HG03039 (cell line): Measurements from ENCODE around the gene CTTNBP2NL.
"Not testable (repeated sequence)": the region's sequence is repeated elsewhere in the genome, so short reads cannot be mapped to it uniquely, and the experiment has no call there.

ENCODE experiments used
- ATAC-seq: cut with Tn5 transposase; IDR thresholded peaks from one replicate; pipeline ENCODE4 v1.9.1; 2021; ENCODE audit warnings: mild to moderate bottlenecking, moderate library complexity; ENCODE audit not compliant: unreplicated experiment

CTTNBP2NL gene

GRCh38 chr1:112423207-112423606, 27.2 kb downstream of the CTTNBP2NL start:
- ATAC-seq: no peak

- ATAC-seq: not testable (repeated sequence)
These were observed 27.7 kb downstream of the CTTNBP2NL start for GRCh38 chr1:112423666-112424065.

GRCh38 chr1:112429749-112430148, 33.7 kb downstream of the CTTNBP2NL start:
- ATAC-seq: no peak

GRCh38 chr1:112431038-112431437, 35.0 kb downstream of the CTTNBP2NL start:
- no peak for ATAC-seq

GRCh38 chr1:112435448-112435847, 39.4 kb downstream of the CTTNBP2NL start:
- no peak for ATAC-seq

- no peak for ATAC-seq
These were observed 40.6 kb downstream of the CTTNBP2NL start for GRCh38 chr1:112436384-112437156.

DNA sequence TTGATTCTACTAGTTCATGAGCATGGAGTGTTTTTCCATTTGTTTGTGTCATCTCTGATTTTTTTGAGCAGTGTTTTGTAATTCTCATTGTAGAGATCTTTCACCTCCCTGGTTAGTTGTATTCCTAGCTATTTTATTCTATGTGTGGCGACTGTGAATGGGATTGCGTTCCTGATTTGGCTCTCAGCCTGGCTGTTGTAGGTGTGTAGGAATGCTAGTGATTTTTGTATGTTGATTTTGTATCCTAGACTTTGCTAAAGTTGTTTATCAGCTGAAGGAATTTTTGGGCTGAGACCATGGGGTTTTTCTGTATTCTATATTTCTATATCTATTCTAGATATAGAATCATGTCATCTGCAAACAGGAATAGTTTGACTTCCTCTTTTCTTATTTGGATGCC, 42.1 kb downstream of the CTTNBP2NL start:
- ATAC-seq: not testable (repeated sequence)

DNA sequence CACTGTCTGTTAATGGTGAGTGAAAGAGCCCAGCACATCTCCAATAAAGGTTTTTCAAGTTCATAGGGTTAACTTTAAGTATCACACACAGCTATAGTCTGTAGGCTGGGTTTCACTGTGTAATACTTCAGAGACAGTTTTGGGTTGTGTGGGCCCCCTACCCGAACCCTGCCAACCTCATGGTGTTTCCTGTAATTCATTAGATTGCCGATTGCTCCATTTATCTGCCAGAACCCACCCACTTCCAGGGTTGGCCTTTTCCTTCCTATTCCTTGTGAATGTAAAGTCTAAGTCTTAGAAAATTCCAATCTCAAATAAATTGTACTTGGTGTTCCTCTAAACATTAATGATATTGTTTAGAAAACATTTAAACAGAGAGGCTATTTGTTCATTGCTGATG, 43.6 kb downstream of the CTTNBP2NL start:
- ATAC-seq: no peak

GRCh38 chr1:112440574-112440973, 44.6 kb downstream of the CTTNBP2NL start:
- ATAC-seq: no peak

- no peak for ATAC-seq
These were observed 48.3 kb downstream of the CTTNBP2NL start for GRCh38 chr1:112444269-112444668.

GRCh38 chr1:112445596-112445995, 49.6 kb downstream of the CTTNBP2NL start:
- ATAC-seq: no peak

- no peak for ATAC-seq
These were observed 50.4 kb downstream of the CTTNBP2NL start for GRCh38 chr1:112446411-112446810.

DNA sequence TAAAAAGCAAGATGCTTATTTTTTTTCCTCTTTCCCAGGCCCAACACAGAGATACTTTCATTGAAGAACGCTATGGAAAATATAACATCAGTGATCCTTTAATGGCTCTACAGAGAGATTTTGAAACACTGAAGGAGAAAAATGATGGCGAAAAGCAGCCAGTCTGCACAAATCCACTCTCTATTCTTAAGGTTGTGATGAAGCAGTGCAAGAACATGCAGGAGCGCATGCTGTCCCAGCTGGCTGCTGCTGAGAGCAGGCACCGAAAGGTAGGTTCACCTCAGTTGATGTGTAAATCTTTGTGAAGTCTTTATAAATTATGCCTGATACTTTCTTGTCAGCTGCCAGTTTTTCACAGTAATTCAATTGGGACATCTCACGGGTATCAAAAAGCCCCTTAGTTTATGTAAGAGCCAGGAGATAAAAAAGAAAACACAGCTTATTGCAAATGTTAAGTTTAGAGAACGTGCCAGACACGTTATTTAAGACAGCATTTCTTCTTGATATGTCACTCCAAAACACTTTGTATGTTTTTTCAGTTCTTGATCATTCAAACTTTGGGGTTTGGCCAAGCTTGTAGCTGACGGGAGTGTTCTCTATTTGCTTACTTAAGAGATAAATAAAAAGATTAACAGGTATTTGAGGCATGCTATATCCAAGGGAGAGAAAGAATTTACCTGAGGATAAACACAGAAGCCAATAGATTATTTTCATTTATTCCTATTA, 53.1 kb downstream of the CTTNBP2NL start:
- no peak for ATAC-seq

DNA sequence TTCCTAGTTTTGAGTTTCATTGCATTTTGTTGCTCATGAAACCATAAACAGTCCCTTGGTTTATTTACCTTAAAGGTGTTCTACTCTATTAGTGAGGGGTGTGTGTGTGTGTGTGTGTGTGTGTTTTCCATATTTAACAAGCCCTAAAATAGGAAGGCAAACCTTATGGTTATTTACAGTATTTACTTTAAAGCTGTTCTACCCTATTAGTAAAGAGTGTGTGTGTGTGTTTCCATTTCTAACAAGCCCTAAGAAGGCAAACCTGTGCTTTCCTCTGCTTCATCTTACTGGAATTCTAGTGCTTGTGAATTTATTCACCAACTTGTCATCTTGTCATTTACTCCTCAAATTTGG, 53.6 kb downstream of the CTTNBP2NL start:
- no peak for ATAC-seq

- ATAC-seq: no peak
These were observed 54.8 kb downstream of the CTTNBP2NL start for GRCh38 chr1:112450773-112451172.

- not testable (repeated sequence) for ATAC-seq
These were observed 55.3 kb downstream of the CTTNBP2NL start for GRCh38 chr1:112451301-112451700.

DNA sequence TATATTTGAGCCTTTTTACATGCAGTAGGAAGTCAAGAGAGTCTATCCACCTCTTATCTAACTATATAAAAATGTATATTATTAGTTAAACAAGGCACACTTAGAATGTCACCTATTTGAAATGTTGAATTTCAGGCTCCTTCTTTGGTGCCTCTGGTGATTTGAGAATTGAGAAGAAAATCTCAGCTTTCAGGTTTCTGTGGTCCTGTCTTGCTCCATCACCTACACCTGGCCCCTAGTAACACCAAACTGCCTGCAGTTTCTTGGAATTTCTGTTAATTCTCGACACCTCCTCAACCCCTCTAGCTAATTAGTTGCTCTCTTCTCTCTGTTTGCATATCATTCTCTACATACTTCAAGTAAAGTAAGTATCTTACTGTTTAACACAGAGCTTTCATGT, 57.9 kb downstream of the CTTNBP2NL start:
- no peak for ATAC-seq

GRCh38 chr1:112454316-112454715, 58.3 kb downstream of the CTTNBP2NL start:
- ATAC-seq: no peak

- ATAC-seq: no peak
These were observed 61.2 kb downstream of the CTTNBP2NL start for GRCh38 chr1:112457241-112457640.

DNA sequence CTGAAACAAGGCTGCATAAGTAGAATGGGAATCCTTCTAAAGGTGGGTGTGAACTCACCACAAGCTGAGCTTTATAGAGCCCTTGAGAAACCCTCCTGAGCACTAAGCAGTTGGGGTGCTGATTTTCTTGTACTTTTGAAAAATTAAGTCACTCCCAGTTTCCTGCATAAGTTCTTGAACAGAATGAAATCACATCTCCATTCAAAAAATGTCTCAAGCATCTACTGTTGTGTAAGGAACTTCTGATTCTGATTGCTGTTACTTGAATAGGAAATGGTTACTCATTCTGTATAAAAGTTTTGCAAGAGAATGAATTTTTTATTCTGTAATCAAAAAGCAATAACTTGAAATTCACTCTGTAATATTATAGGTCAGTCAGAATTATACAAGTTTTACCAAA, 61.9 kb downstream of the CTTNBP2NL start:
- no peak for ATAC-seq

GRCh38 chr1:112458756-112459155, 62.7 kb downstream of the CTTNBP2NL start:
- ATAC-seq: no peak

- ATAC-seq: no peak
These were observed 64.6 kb downstream of the CTTNBP2NL start for GRCh38 chr1:112460615-112461014.
